Inflammatory macrophage (primary cell): ENCODE measurements around the gene PAQR9.

Source experiments
- DNase-seq, 2 donors: peaks; one replicate each; pipeline ENCODE4 v3.0.0-alpha.2; 2020 to 2022

The PAQR9 gene

GRCh38 chr3:142950972-142951371, 12.5 kb downstream of the PAQR9 start:
- DNase-seq = no peak

- DNase-seq = no peak
These were observed 15.5 kb downstream of the PAQR9 start for GRCh38 chr3:142947799-142948575.

GRCh38 chr3:142947352-142947751, 16.1 kb downstream of the PAQR9 start:
- DNase-seq = no peak

- no peak for DNase-seq
These were observed 16.6 kb downstream of the PAQR9 start for GRCh38 chr3:142946861-142947260.

- DNase-seq = no peak
These were observed 18.5 kb downstream of the PAQR9 start for GRCh38 chr3:142945023-142945422.

- no peak for DNase-seq
These were observed 19.1 kb downstream of the PAQR9 start for GRCh38 chr3:142944342-142944741.

- DNase-seq = no peak
These were observed 19.6 kb downstream of the PAQR9 start for GRCh38 chr3:142943870-142944269.

GRCh38 chr3:142943349-142943748, 20.1 kb downstream of the PAQR9 start:
- no peak for DNase-seq

- no peak for DNase-seq
These were observed 21.9 kb downstream of the PAQR9 start for GRCh38 chr3:142941373-142942123.

GRCh38 chr3:142940472-142940871, 23.0 kb downstream of the PAQR9 start:
- DNase-seq = no peak

GRCh38 chr3:142940000-142940399, 23.5 kb downstream of the PAQR9 start:
- DNase-seq = no peak

GRCh38 chr3:142935963-142936362, 27.5 kb downstream of the PAQR9 start:
- no peak for DNase-seq

GRCh38 chr3:142934887-142935269, 28.6 kb downstream of the PAQR9 start:
- no peak for DNase-seq

- DNase-seq = no peak
These were observed 29.2 kb downstream of the PAQR9 start for GRCh38 chr3:142934128-142934886.

GRCh38 chr3:142931222-142931621, 32.3 kb downstream of the PAQR9 start:
- DNase-seq = no peak

GRCh38 chr3:142930463-142930862, 33.0 kb downstream of the PAQR9 start:
- no peak for DNase-seq

GRCh38 chr3:142929890-142930289, 33.6 kb downstream of the PAQR9 start:
- DNase-seq = no peak

GRCh38 chr3:142929109-142929508, 34.4 kb downstream of the PAQR9 start:
- peak; percentile 66 to 72 for DNase-seq

- DNase-seq = no peak
These were observed 37.0 kb downstream of the PAQR9 start for GRCh38 chr3:142926368-142926944.

GRCh38 chr3:142925140-142925539, 38.3 kb downstream of the PAQR9 start:
- no peak for DNase-seq

- no peak for DNase-seq
These were observed 39.8 kb downstream of the PAQR9 start for GRCh38 chr3:142923694-142924093.

GRCh38 chr3:142916605-142917004, 46.9 kb downstream of the PAQR9 start:
- DNase-seq = no peak

- DNase-seq = no peak
These were observed 47.8 kb downstream of the PAQR9 start for GRCh38 chr3:142915636-142916035.
